GM13977 (cell line): ENCODE measurements around the gene TRIM24.

ENCODE experiments used
- DNase-seq: peaks from one replicate; pipeline ENCODE4 v3.0.0; 2012; ENCODE audit warnings: low spot score
- CTCF ChIP-seq: IDR thresholded peaks from 2 replicates; pipeline ENCODE4 v1.5.1; 2012; ENCODE audit warnings: mild to moderate bottlenecking, control low read depth; ENCODE audit not compliant: insufficient read depth; ENCODE audit errors: extremely low read depth, missing control alignments
- in situ Hi-C: fragments of 300-500 bp; cut with MboI; formaldehyde crosslinking; loops from one replicate; pipeline ENCODE4 v1.12.0; 2022; ENCODE audit warnings: low sequenced_read_pairs, low pct_unique_long_range_greater_than_20kb, mixed read lengths, inconsistent platforms; ENCODE audit not compliant: unreplicated experiment

The TRIM24 gene

GRCh38 chr7:138538518-138538917 lies 78.5 kb downstream of the TRIM24 start:
- in situ Hi-C loops, result no loop called here
- no peak for DNase-seq
- no peak for TF ChIP-seq CTCF

GRCh38 chr7:138538997-138539644 lies 79.1 kb downstream of the TRIM24 start:
- in situ Hi-C loops, result no loop called here
- no peak for TF ChIP-seq CTCF
- DNase-seq, result no peak

- in situ Hi-C loops, result no loop called here
- no peak for TF ChIP-seq CTCF
- no peak for DNase-seq
Measured at GRCh38 chr7:138542183-138542582, 82.1 kb downstream of the TRIM24 start.

GRCh38 chr7:138543739-138544138 lies 83.7 kb downstream of the TRIM24 start:
- DNase-seq, result no peak
- in situ Hi-C loops, result no loop called here
- TF ChIP-seq CTCF, result no peak

GRCh38 chr7:138545123-138545522 lies 85.1 kb downstream of the TRIM24 start:
- DNase-seq, result no peak
- in situ Hi-C loops, result no loop called here

GRCh38 chr7:138546064-138546619 lies 86.1 kb downstream of the TRIM24 start:
- no peak for DNase-seq
- in situ Hi-C loops, result no loop called here
- no peak for TF ChIP-seq CTCF

More at GRCh38 chr7:138545123-138545522, 85.1 kb downstream of the TRIM24 start:
- TF ChIP-seq CTCF, result no peak

GRCh38 chr7:138546829-138547228 lies 86.8 kb downstream of the TRIM24 start:
- in situ Hi-C loops, result no loop called here
- DNase-seq, result no peak
- no peak for TF ChIP-seq CTCF
